ENCODE results near the gene FAM72D.
"Not testable (repeated sequence)": the region's sequence is repeated elsewhere in the genome, so short reads cannot be mapped to it uniquely, and the experiment has no call there.

The FAM72D gene

GRCh38 chr1:145077872-145078786 lies 17.6 kb upstream of the FAM72D start:
- H3K36me3 Mint-ChIP-seq (ENCODE audit: low read depth); H3K27ac Mint-ChIP-seq; H3K4me3 Mint-ChIP-seq; H3K27me3 Mint-ChIP-seq; H3K4me1 Mint-ChIP-seq (ENCODE audit: low read depth); H3K9me3 Mint-ChIP-seq: not testable (repeated sequence)

- H3K27ac Mint-ChIP-seq; H3K9me3 Mint-ChIP-seq; H3K4me1 Mint-ChIP-seq (ENCODE audit: low read depth); H3K36me3 Mint-ChIP-seq (ENCODE audit: low read depth); H3K27me3 Mint-ChIP-seq; H3K4me3 Mint-ChIP-seq: not testable (repeated sequence)
Observed at GRCh38 chr1:145078787-145079370, 16.9 kb upstream of the FAM72D start.

- H3K9me3 Mint-ChIP-seq; H3K4me3 Mint-ChIP-seq; H3K27me3 Mint-ChIP-seq; H3K27ac Mint-ChIP-seq; H3K4me1 Mint-ChIP-seq (ENCODE audit: low read depth); H3K36me3 Mint-ChIP-seq (ENCODE audit: low read depth): not testable (repeated sequence)
Observed at GRCh38 chr1:145079737-145080136, 16.0 kb upstream of the FAM72D start.

- not testable (repeated sequence) for H3K27me3 Mint-ChIP-seq; H3K36me3 Mint-ChIP-seq (ENCODE audit: low read depth); H3K4me1 Mint-ChIP-seq (ENCODE audit: low read depth); H3K9me3 Mint-ChIP-seq; H3K27ac Mint-ChIP-seq; H3K4me3 Mint-ChIP-seq
Observed at GRCh38 chr1:145080193-145080592, 15.6 kb upstream of the FAM72D start.

- H3K27ac Mint-ChIP-seq; H3K9me3 Mint-ChIP-seq; H3K36me3 Mint-ChIP-seq (ENCODE audit: low read depth); H3K27me3 Mint-ChIP-seq; H3K4me3 Mint-ChIP-seq; H3K4me1 Mint-ChIP-seq (ENCODE audit: low read depth): not testable (repeated sequence)
Observed at GRCh38 chr1:145082483-145083255, 13.1 kb upstream of the FAM72D start.

- H3K4me3 Mint-ChIP-seq: peak overlapping the region; percentile 88
- H3K27me3 Mint-ChIP-seq; H3K4me1 Mint-ChIP-seq (ENCODE audit: low read depth); H3K36me3 Mint-ChIP-seq (ENCODE audit: low read depth); H3K9me3 Mint-ChIP-seq; H3K27ac Mint-ChIP-seq: not testable (repeated sequence)
Observed at GRCh38 chr1:145093517-145094149, 2.1 kb upstream of the FAM72D start.

- H3K27ac Mint-ChIP-seq; H3K27me3 Mint-ChIP-seq; H3K4me1 Mint-ChIP-seq (ENCODE audit: low read depth); H3K36me3 Mint-ChIP-seq (ENCODE audit: low read depth); H3K9me3 Mint-ChIP-seq: not testable (repeated sequence)
- H3K4me3 Mint-ChIP-seq: peak overlapping the region; percentile 45
Observed at GRCh38 chr1:145094655-145095211, 1.0 kb upstream of the FAM72D start.

- H3K27ac Mint-ChIP-seq; H3K27me3 Mint-ChIP-seq; H3K4me1 Mint-ChIP-seq (ENCODE audit: low read depth); H3K9me3 Mint-ChIP-seq; H3K4me3 Mint-ChIP-seq; H3K36me3 Mint-ChIP-seq (ENCODE audit: low read depth): not testable (repeated sequence)
Observed at GRCh38 chr1:145101725-145102124, 6.0 kb downstream of the FAM72D start.

GRCh38 chr1:145103294-145103693 lies 7.5 kb downstream of the FAM72D start:
- not testable (repeated sequence) for H3K9me3 Mint-ChIP-seq; H3K36me3 Mint-ChIP-seq (ENCODE audit: low read depth); H3K4me1 Mint-ChIP-seq (ENCODE audit: low read depth); H3K27me3 Mint-ChIP-seq; H3K27ac Mint-ChIP-seq; H3K4me3 Mint-ChIP-seq

- not testable (repeated sequence) for H3K9me3 Mint-ChIP-seq; H3K4me3 Mint-ChIP-seq; H3K27me3 Mint-ChIP-seq; H3K4me1 Mint-ChIP-seq (ENCODE audit: low read depth); H3K27ac Mint-ChIP-seq; H3K36me3 Mint-ChIP-seq (ENCODE audit: low read depth)
Observed at GRCh38 chr1:145111674-145112073, 15.9 kb downstream of the FAM72D start.

GRCh38 chr1:145112703-145113102 lies 16.9 kb downstream of the FAM72D start:
- H3K4me3 Mint-ChIP-seq; H3K4me1 Mint-ChIP-seq (ENCODE audit: low read depth); H3K27me3 Mint-ChIP-seq; H3K9me3 Mint-ChIP-seq; H3K36me3 Mint-ChIP-seq (ENCODE audit: low read depth); H3K27ac Mint-ChIP-seq: not testable (repeated sequence)

GRCh38 chr1:145114560-145115057 lies 18.8 kb downstream of the FAM72D start:
- H3K36me3 Mint-ChIP-seq (ENCODE audit: low read depth); H3K4me1 Mint-ChIP-seq (ENCODE audit: low read depth); H3K9me3 Mint-ChIP-seq; H3K27me3 Mint-ChIP-seq; H3K27ac Mint-ChIP-seq; H3K4me3 Mint-ChIP-seq: not testable (repeated sequence)

- H3K9me3 Mint-ChIP-seq; H3K36me3 Mint-ChIP-seq (ENCODE audit: low read depth); H3K27ac Mint-ChIP-seq; H3K4me3 Mint-ChIP-seq; H3K27me3 Mint-ChIP-seq; H3K4me1 Mint-ChIP-seq (ENCODE audit: low read depth): not testable (repeated sequence)
Observed at GRCh38 chr1:145115587-145116493, 20.1 kb downstream of the FAM72D start.

- not testable (repeated sequence) for H3K9me3 Mint-ChIP-seq; H3K4me1 Mint-ChIP-seq (ENCODE audit: low read depth); H3K27ac Mint-ChIP-seq; H3K4me3 Mint-ChIP-seq; H3K27me3 Mint-ChIP-seq; H3K36me3 Mint-ChIP-seq (ENCODE audit: low read depth)
Observed at GRCh38 chr1:145119842-145120241, 24.1 kb downstream of the FAM72D start.

All from stimulated activated naive CD8-positive, alpha-beta T cell treated with anti-CD3 and anti-CD28 coated beads, Interleukin-15, Interleukin-2, amounts not matched to agents 100 ng/mL and 50 ng/mL, for 24 hours (primary cell).